HG02852 (cell line): Measurements from ENCODE around the gene CYBC1.

Experiments used
- ATAC-seq: cut with Tn5 transposase; IDR thresholded peaks from one replicate; pipeline ENCODE4 v1.9.1; 2021; ENCODE audit warnings: mild to moderate bottlenecking, moderate library complexity; ENCODE audit not compliant: unreplicated experiment

Gene CYBC1

DNA sequence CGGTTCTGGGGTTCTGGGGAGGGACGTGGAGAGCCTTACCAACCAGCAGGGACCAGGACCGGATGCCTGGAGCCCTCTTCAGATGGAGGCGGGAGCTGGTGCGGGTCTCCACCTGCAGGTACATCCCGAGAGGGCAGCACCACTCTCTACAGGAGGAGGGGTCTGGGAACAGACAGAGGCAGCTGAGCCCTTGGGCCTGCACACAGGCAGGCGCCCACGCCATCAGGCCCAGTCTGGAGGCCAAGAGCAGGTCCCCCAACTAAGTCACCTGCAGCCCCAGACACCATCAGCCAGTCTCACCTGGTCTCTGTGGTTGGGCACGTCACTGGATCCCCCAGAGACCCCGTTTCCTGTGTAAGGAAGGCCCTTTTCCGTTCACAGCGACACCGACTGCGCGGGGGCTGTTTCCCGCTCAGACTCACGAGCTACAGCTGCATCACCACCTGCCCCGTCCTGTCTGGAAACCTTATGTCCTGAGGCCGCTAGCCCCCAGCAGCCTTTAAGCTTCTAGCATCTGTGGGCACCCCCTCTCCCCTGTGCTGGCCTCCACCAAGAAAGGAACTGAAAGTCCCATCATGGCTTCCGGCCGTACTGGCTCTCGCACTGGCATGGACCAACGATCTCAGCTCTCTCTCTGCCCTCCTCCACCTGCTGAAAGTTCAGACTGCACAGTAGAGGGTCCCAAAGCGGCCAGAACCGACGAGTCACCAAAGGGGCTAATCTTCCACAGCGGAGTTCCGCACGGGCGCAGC is 1.2 kb downstream of the CYBC1 start:
- ATAC-seq: peak; percentile 38

- ATAC-seq: no peak
Observed at GRCh38 chr17:82447876-82448275, 2.7 kb downstream of the CYBC1 start.

DNA sequence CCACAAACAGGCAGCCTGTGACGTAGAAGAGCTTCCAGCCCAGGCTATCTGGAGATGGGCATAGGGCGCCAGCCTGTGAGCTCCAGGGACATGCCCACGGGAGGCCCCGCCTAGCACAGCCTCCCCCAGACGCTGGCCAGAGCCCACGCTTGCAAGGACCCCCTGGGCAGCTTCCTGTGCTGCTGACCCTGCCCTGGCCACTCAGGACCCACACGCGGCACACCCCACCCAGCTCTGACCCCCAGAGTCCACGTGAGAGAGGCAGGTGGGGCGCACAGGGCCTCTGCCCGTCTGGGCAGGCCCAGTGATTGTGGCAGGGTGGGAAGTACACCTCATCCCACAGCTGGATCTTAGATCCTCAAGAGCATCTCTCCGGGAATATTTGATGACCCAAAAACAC is 3.9 kb downstream of the CYBC1 start:
- no peak for ATAC-seq

DNA sequence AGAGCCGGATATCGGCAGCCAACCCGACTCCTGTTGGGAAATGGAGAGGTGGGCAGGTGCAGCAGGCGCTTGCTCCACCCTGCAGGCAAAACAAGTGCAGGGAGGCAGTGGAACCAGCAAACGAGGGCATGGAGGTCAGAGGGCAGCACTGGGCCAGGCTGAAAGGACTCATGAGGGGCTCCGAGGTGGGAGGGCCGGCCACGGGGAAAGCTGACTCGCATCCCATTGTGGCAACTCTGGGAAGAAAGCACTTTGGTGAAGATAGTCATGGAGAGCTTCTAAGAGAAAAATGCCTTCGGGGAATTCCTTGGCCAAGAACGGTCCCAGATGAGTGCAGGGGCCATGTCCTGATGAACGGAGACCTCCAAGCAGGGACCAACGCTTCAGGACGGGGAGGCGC is 4.4 kb downstream of the CYBC1 start:
- no peak for ATAC-seq

DNA sequence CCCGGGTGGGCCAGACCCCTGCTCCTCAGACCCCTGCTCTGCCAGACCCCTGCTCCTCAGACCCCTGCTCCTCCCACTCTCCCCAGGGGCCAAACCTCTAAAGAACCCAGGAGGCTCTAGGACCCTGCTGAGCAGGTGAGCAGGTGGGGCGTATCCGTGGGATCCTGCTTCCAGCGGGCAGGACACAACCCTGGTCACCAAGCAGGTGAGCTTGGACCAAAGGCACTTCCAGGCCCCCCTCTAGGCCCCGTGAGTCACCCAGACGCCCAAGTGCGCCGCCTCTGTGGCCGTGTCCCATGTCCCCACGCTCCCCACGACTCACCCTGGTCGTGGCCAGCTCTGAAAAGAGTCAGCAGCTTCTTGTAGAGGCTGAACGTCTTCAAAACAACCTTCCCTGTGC is 5.0 kb downstream of the CYBC1 start:
- no peak for ATAC-seq

DNA sequence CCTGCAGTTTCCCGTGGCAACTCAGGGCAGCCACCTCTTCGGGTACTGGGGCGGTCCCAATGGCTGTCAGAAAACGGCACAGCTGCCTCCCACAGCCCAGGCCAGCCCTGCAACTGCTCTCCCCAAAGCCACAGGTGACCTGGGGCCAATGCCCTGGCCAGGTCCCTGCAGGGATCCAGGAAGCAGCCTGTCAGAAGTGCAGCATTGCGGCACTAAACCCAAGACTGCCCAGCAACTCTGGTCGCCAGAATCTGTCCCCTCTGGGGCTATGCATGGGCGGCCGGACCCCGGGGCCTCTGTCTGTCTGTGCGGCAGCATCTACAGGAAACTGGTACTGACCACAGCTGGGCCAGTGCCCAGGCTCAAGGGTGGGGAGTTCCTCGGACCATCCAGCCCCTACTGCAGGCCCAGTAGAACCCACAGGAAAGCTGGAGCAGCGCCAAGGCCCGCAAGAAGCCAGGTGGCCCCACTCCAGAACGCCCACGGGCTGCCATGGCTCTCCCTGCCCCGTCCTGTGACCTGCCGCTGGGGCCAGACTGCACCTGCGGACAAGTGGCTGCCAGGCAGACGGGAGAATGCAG is 5.5 kb downstream of the CYBC1 start:
- no peak for ATAC-seq

DNA sequence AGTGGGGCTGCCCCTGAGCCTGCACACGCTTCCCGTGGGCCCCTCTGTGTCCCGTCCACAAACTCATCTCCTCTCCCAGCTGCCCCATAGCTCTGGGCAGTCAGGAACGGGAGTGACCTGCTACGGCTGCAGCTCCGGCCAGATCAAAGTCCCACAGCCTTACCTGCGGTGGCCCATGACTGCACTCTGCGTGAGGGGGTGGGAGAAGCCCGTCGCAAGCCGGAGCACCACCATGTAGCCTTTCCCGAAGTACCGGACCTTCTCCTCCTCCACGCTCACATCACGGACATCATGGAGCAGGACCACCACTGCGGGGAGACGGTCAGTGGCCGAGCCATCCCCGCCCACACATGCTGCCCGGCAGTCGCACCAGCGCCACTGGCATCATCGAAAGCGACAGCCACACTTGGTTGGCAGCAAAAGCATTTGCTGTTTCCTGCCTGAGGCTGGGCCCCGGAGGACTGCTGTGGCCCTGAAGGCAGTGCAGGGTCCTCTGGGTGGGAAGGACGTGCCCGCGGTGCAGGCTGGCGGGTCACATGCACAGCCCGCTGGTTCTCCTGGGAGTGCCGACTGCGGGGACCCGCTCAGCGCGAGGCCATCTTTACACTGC is 6.2 kb downstream of the CYBC1 start:
- no peak for ATAC-seq

- ATAC-seq: no peak
Observed at GRCh38 chr17:82443465-82444283, 6.9 kb downstream of the CYBC1 start.

GRCh38 chr17:82442643-82443464 is 7.7 kb downstream of the CYBC1 start:
- no peak for ATAC-seq

DNA sequence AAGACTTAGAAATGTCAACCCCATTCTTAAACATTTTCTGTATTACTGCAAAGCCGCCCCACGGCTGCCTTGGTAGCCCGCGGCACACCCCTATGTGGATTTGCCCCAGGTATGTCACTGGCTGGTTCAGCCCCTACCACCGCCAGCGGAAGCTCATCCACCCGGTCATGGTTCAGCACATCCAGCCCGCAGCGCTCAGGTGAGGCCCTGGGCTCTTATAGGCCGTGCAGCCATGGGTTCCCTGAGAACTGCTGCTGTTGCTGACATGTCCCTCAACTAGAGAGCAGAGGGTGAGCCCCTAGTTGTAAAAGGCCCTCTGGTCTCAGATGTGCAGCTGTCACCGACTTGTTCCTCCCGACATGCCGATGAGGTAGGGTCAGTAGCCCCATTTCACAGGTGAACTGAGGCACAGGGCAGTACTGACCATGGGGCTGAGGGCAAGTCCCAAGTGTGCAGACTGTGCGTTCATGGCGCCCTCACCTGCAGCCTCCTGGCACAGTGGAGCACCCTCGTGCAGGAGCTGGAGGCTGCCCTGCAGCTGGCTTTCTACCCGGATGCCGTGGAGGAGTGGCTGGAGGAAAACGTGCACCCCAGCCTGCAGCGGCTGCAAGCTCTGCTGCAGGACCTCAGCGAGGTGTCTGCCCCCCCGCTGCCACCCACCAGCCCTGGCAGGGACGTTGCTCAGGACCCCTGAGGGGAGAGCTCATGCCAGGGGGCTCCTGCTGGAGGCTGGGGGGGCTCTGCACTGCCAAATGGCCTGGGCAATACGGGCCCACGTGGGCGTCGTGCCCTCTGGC is 8.7 kb downstream of the CYBC1 start:
- no peak for ATAC-seq

GRCh38 chr17:82440991-82441627 is 9.4 kb downstream of the CYBC1 start:
- ATAC-seq: no peak

- ATAC-seq: no peak
Observed at GRCh38 chr17:82440469-82440981, 10.0 kb downstream of the CYBC1 start.

DNA sequence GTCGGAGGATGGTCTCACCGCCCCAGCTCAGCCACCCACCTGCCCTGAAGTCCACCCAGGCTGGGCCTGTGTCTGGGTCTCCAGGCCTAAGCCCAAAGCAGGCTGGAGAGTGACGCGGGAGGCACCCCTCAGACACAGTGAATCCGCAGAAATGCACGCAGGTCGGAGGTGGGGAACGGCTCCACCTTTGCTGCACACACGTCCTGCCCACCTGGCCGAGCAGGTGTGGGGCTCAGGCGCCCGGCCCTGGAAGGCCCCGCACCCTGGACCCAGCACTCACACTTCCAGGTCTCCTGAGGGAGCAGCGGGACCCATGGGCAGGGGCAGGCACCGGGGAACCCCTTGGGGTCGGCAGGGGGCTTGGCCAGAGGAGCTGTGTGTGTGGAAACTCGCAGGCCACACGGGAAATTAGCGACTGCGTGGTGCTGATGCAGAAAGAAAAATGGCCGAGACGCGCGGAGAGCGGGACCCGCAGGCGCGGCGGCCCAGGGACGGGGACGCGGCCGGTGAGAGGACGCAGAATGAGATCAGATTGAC is 10.7 kb downstream of the CYBC1 start:
- ATAC-seq: no peak

- ATAC-seq: no peak
Observed at GRCh38 chr17:82439194-82439828, 11.2 kb downstream of the CYBC1 start.

DNA sequence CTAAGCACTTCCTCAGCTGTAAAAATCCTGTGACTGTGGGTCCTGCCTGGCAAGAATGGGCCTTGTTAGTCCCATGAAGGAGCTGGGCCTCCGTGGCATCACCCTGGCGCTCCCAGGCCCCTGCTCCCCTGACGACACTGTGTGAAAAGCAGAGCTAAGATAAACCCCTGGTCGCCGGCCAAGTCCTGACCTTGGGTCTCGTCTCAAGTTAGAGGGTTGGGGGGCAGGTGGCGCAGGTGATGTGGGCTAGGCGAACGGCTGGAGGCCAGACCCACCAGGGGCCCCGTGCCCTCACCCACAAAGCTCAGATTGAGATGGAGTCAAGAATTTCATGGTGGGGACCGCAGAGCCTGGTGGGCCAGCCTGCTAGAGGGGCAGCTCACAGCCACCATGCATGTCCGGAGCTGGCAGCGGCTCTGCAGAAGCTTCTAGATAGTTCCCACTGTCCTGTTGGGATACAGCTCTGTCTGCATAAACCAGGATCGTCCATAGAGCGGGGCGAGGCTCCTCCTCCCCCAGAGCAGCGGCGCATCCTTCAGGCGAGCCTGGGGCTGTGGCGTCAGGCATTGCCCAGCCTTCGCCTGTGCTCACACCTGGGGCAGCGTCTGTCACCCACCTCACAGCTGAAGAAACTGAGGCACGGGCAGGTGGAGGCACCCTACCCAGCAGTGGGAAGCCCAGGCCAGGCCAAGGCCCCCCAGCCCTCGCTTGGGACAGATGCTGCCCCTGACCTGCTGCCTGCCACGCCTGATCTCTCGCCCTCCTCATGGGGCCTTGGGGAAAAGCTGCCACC is 12.0 kb downstream of the CYBC1 start:
- ATAC-seq: no peak

- ATAC-seq: no peak
Observed at GRCh38 chr17:82437325-82437668, 13.3 kb downstream of the CYBC1 start.

- no peak for ATAC-seq
Observed at GRCh38 chr17:82436601-82437324, 13.8 kb downstream of the CYBC1 start.
